Mesothelial cell of epicardium (in vitro differentiated cells): ENCODE data around the gene ARL10. TPM values are rescaled to one million over a fixed set of nuclear protein-coding genes. Genes with fewer than 3 reads are reported as not detected.

Experiments
- DNase-seq, 2 experiments: peaks; one replicate each; pipeline ENCODE4 v3.0.0; 2021; ENCODE audit warnings: low spot score in 2 of 2; ENCODE audit not compliant: unreplicated experiment in 2 of 2
- H3K27ac Mint-ChIP-seq: 2 replicates; pipeline ENCODE4 v1.8.0; 2021; ENCODE audit warnings: mixed read lengths
- H3K27me3 Mint-ChIP-seq: 2 replicates; pipeline ENCODE4 v1.8.0; 2021; ENCODE audit warnings: low read depth, mixed read lengths
- H3K36me3 Mint-ChIP-seq: 2 replicates; pipeline ENCODE4 v1.8.0; 2021; ENCODE audit warnings: mixed read lengths
- H3K4me1 Mint-ChIP-seq: 2 replicates; pipeline ENCODE4 v1.8.0; 2021; ENCODE audit warnings: mixed read lengths
- H3K4me3 Mint-ChIP-seq: 2 replicates; pipeline ENCODE4 v1.8.0; 2021; ENCODE audit warnings: mild to moderate bottlenecking, moderate library complexity, mixed read lengths
- H3K9me3 Mint-ChIP-seq: 2 replicates; pipeline ENCODE4 v1.8.0; 2021; ENCODE audit warnings: mixed read lengths
- total RNA-seq: library from RNA; stranded (reverse); gene quantifications from 3 replicates; pipeline ENCODE4 v1.2.1, GENCODE V29; 2021
- TF ChIP-seq, protein P1 (sequence below): fragments of 200-600 bp; sonication (generic); IDR thresholded peaks from one replicate; pipeline ENCODE4 v1.5.0; 2021; ENCODE audit warnings: antibody characterized with exemption; ENCODE audit not compliant: unreplicated experiment

ARL10 gene
- total RNA-seq, 1 donor from 2014 or later, result 46.0 TPM

DNA sequence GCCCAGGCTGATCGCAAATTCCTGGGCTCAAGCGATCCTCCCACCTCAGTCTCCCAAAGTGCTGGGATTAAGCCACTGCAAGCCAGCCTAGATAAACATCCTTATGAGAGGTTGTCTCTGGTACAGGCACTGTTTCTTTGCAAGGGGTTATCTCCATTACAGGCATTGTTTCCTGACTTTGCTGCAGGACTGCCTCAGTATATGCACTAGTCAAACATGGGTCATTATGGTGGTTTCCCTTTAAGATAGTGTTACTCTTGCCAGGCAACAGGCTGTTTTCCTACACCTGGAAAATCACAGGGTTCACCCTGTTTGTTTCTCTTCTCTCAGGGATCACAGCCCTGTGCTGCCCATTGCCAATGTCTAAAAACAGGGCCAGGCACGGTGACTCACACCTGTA is 58.9 kb downstream of the ARL10 start:
- Mint-ChIP-seq H3K4me1 (no peaks in the 10 kb centered on the region), H3K27me3 (no peaks in the 10 kb centered on the region), H3K27ac (no peak overlapping the region), H3K9me3 (peaks cover 25% of the 10 kb centered on the region), H3K4me3 (no peak overlapping the region), H3K36me3 (no peaks in the 10 kb centered on the region)
- TF ChIP-seq, protein P1, sequence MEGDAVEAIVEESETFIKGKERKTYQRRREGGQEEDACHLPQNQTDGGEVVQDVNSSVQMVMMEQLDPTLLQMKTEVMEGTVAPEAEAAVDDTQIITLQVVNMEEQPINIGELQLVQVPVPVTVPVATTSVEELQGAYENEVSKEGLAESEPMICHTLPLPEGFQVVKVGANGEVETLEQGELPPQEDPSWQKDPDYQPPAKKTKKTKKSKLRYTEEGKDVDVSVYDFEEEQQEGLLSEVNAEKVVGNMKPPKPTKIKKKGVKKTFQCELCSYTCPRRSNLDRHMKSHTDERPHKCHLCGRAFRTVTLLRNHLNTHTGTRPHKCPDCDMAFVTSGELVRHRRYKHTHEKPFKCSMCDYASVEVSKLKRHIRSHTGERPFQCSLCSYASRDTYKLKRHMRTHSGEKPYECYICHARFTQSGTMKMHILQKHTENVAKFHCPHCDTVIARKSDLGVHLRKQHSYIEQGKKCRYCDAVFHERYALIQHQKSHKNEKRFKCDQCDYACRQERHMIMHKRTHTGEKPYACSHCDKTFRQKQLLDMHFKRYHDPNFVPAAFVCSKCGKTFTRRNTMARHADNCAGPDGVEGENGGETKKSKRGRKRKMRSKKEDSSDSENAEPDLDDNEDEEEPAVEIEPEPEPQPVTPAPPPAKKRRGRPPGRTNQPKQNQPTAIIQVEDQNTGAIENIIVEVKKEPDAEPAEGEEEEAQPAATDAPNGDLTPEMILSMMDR, result no peak
- no peak for DNase-seq

DNA sequence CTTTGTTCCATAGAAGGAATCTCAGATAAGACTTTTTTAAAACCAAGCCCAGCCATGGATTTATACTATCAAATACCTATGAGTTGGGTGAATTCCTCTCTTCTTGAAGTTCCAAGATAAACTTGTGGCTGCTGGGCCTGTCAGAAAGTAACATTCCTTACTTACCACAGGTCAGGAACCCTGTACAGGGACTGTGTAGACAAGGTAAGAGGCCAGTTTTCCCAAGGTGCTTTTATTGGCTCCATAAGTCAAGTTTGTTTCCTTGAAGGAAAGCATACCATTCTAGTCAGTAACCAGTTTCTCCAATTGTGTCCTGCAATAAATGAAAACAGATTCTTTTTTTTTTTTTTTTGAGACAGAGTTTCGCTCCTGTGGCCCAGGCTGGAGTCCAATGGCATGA is 59.9 kb downstream of the ARL10 start:
- no peaks in the 10 kb centered on the region for H3K4me1 Mint-ChIP-seq
- peaks cover 25% of the 10 kb centered on the region for H3K9me3 Mint-ChIP-seq
- no peak for DNase-seq
- TF ChIP-seq, protein P1, result no peak
- no peaks in the 10 kb centered on the region for H3K36me3 Mint-ChIP-seq
- no peak overlapping the region for H3K27ac Mint-ChIP-seq
- H3K4me3 Mint-ChIP-seq, result no peak overlapping the region
- H3K27me3 Mint-ChIP-seq, result no peaks in the 10 kb centered on the region

DNA sequence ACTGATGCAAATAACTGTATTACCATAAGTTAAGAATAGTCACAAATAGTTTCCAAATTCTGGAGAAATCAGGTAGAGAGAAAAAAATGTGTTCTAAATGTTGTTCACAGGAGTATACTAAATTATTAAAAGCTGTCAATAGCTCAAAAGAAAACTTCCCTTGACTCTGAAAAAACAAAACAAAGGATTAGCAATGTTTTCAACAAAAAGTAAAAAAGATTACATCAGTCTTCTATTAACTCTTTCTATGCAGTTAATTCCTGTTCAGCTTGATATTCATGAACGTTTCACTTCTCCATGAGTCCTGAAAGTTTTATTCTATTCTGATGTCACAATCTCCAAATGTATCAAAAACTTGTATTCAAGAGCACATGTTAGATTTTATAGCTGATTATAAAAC is 60.5 kb downstream of the ARL10 start:
- Mint-ChIP-seq H3K27me3 (peaks cover 2% of the 10 kb centered on the region), H3K9me3 (peaks cover 18% of the 10 kb centered on the region), H3K4me3 (no peak overlapping the region), H3K27ac (no peak overlapping the region), H3K36me3 (no peaks in the 10 kb centered on the region), H3K4me1 (no peaks in the 10 kb centered on the region)
- DNase-seq, result no peak
- TF ChIP-seq, protein P1, result no peak

DNA sequence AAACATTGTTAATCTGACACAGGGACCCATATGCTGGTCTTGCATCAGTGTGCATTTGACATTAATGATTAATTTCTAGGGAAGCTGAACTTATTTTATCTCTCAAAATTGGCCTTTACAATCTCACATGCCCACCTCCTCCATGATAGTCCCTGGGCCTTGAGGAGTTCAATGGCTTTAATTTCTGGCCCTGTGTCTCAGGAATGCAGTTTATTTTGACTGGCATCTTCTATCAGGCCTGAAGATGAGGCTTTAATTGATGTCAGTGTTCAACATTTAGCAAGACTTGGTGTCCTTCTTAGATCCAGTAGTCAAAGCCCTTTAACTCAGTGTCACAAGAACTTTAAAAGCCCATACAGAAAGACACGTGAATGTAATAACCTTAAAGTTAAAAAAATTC is 61.6 kb downstream of the ARL10 start:
- DNase-seq, result no peak
- Mint-ChIP-seq H3K27ac (no peak overlapping the region), H3K27me3 (peaks cover 4% of the 10 kb centered on the region), H3K4me1 (no peaks in the 10 kb centered on the region), H3K9me3 (peaks cover 9% of the 10 kb centered on the region), H3K4me3 (no peak overlapping the region), H3K36me3 (no peaks in the 10 kb centered on the region)
- TF ChIP-seq, protein P1, result no peak

DNA sequence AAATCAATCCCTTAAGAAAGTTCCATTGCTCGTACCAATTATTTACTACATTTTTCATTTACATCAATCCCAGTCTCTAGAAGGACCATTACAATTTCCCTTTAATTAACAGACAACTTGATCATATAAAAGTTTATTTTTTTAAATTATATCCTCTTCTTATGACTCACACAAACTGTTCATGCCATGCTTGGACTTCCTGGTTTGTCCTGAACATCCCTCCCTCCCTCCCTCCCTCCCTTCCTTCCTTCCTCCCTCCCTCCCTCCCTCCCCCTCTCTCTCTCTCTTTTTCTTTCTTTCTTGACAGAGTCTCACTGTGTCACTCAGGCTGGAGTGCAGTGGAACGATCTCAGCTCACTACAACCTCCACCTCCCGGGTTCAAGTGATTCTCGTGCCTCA is 62.7 kb downstream of the ARL10 start:
- Mint-ChIP-seq H3K27me3 (peaks cover 9% of the 10 kb centered on the region), H3K4me3 (no peak overlapping the region), H3K9me3 (peaks cover 9% of the 10 kb centered on the region), H3K4me1 (no peaks in the 10 kb centered on the region), H3K27ac (no peak overlapping the region), H3K36me3 (no peaks in the 10 kb centered on the region)
- TF ChIP-seq, protein P1, result no peak
- no peak for DNase-seq

DNA sequence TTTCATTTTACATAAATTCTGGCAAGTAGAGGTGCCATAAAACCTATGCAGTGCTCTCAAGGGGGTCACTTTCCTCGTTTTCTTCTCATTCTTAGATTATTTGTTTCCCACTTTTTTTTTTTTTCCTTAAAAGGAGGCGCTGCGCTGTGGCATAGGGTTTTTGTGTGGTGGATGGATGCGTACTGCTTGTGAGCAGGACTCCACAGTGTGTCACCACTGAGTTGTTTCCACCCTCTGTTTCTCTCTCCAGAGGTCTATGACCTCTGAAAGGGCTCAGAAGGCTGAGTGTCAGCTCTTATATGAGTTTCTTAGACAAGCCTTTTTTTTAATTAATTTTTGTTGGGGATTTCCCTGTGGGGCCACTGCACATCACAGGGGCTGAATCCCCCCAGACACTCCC is 64.7 kb downstream of the ARL10 start:
- H3K9me3 Mint-ChIP-seq, result peaks cover 9% of the 10 kb centered on the region
- no peak for DNase-seq
- TF ChIP-seq, protein P1, result no peak
- H3K27ac Mint-ChIP-seq, result no peak overlapping the region
- no peaks in the 10 kb centered on the region for H3K4me1 Mint-ChIP-seq
- no peak overlapping the region for H3K4me3 Mint-ChIP-seq
- H3K27me3 Mint-ChIP-seq, result peaks cover 9% of the 10 kb centered on the region
- no peaks in the 10 kb centered on the region for H3K36me3 Mint-ChIP-seq
